Astrocyte of the hippocampus (primary cell): Measurements from ENCODE around the gene RPS15A.

Source experiments
- DNase-seq: peaks from one replicate; pipeline ENCODE4 v3.0.0; 2011; ENCODE audit warnings: low read depth, low spot score

Gene RPS15A

GRCh38 chr16:18789850-18790706, at the start of gene RPS15A:
RPS15A (minus strand) TSS chr16:18790334; CDS start chr16:18789113, 1,221 bp downstream.
- peak; percentile 98 for DNase-seq

GRCh38 chr16:18839555-18839954, 49.4 kb upstream of the RPS15A start:
- no peak for DNase-seq

- DNase-seq: no peak
These were observed 46.6 kb upstream of the RPS15A start for GRCh38 chr16:18836702-18837101.

GRCh38 chr16:18834864-18835263, 44.7 kb upstream of the RPS15A start:
- no peak for DNase-seq

GRCh38 chr16:18833707-18834505, 43.8 kb upstream of the RPS15A start:
- DNase-seq: no peak

- no peak for DNase-seq
These were observed 42.5 kb upstream of the RPS15A start for GRCh38 chr16:18832613-18833012.

- DNase-seq: peak; percentile 35
These were observed 41.9 kb upstream of the RPS15A start for GRCh38 chr16:18832006-18832405.

- DNase-seq: no peak
These were observed 39.1 kb upstream of the RPS15A start for GRCh38 chr16:18829251-18829650.

- no peak for DNase-seq
These were observed 37.8 kb upstream of the RPS15A start for GRCh38 chr16:18827890-18828289.

- no peak for DNase-seq
These were observed 26.2 kb upstream of the RPS15A start for GRCh38 chr16:18816286-18816685.

- DNase-seq: no peak
These were observed 21.8 kb upstream of the RPS15A start for GRCh38 chr16:18811925-18812324.

GRCh38 chr16:18809165-18809564, 19.0 kb upstream of the RPS15A start:
- no peak for DNase-seq

- no peak for DNase-seq
These were observed 15.2 kb upstream of the RPS15A start for GRCh38 chr16:18805257-18805773.

- DNase-seq: no peak
These were observed 14.4 kb upstream of the RPS15A start for GRCh38 chr16:18804540-18804939.

- DNase-seq: peak; percentile 39
These were observed 13.7 kb upstream of the RPS15A start for GRCh38 chr16:18803569-18804462.

GRCh38 chr16:18802767-18803343, 12.7 kb upstream of the RPS15A start:
- no peak for DNase-seq

- peak; percentile 100 for DNase-seq
These were observed 11.2 kb upstream of the RPS15A start, which contains the start of gene ARL6IP1 for GRCh38 chr16:18801145-18801972. ARL6IP1 (minus strand) TSS chr16:18801549; CDS start chr16:18801466, 83 bp downstream.

GRCh38 chr16:18800775-18801144, 10.6 kb upstream of the RPS15A start:
- peak; percentile 46 for DNase-seq

- DNase-seq: no peak
These were observed 10.2 kb upstream of the RPS15A start for GRCh38 chr16:18800293-18800692.

- DNase-seq: no peak
These were observed 9.4 kb upstream of the RPS15A start for GRCh38 chr16:18799500-18799899.
